Stimulated activated CD8-positive, alpha-beta memory T cell treated with anti-CD3 and anti-CD28 coated beads, Interleukin-4, amount 100 ng/mL, for 24 hours (primary cell): Measurements from ENCODE around the gene DDX47.
A peak's percentile ranks its signal among the peaks of the same experiment; 100 is the strongest.
"Not testable (repeated sequence)": the region's sequence is repeated elsewhere in the genome, so short reads cannot be mapped to it uniquely, and the experiment has no call there.

ENCODE experiments used
- DNase-seq: peaks from one replicate; pipeline ENCODE4 v3.0.0-alpha.2; 2020; ENCODE audit warnings: low read depth

Gene DDX47

GRCh38 chr12:12821975-12822374 is 8.8 kb downstream of the DDX47 start:
- no peak for DNase-seq

GRCh38 chr12:12822886-12823285 is 9.7 kb downstream of the DDX47 start:
- DNase-seq: no peak

- DNase-seq: no peak
These were observed 10.2 kb downstream of the DDX47 start for GRCh38 chr12:12823300-12823699.

GRCh38 chr12:12823811-12824210 is 10.7 kb downstream of the DDX47 start:
- no peak for DNase-seq

- no peak for DNase-seq
These were observed 22.4 kb downstream of the DDX47 start for GRCh38 chr12:12835378-12836146.

- DNase-seq: no peak
These were observed 23.4 kb downstream of the DDX47 start for GRCh38 chr12:12836571-12836970.

- peak; percentile 7 for DNase-seq
These were observed 24.1 kb downstream of the DDX47 start for GRCh38 chr12:12837025-12837812.

- no peak for DNase-seq
These were observed 24.6 kb downstream of the DDX47 start for GRCh38 chr12:12837813-12838153.

- no peak for DNase-seq
These were observed 25.9 kb downstream of the DDX47 start for GRCh38 chr12:12839003-12839395.

- not testable (repeated sequence) for DNase-seq
These were observed 26.3 kb downstream of the DDX47 start for GRCh38 chr12:12839439-12839838.

- DNase-seq: no peak
These were observed 26.9 kb downstream of the DDX47 start for GRCh38 chr12:12839873-12840579.

GRCh38 chr12:12840580-12840899 is 27.4 kb downstream of the DDX47 start:
- no peak for DNase-seq

- not testable (repeated sequence) for DNase-seq
These were observed 28.3 kb downstream of the DDX47 start for GRCh38 chr12:12841428-12841827.

GRCh38 chr12:12845794-12846243 is 32.7 kb downstream of the DDX47 start:
- DNase-seq: no peak

GRCh38 chr12:12846780-12847179 is 33.6 kb downstream of the DDX47 start:
- not testable (repeated sequence) for DNase-seq

GRCh38 chr12:12853435-12853834 is 40.3 kb downstream of the DDX47 start:
- no peak for DNase-seq

GRCh38 chr12:12859690-12860089 is 46.5 kb downstream of the DDX47 start:
- no peak for DNase-seq

GRCh38 chr12:12864243-12864642 is 51.1 kb downstream of the DDX47 start:
- DNase-seq: no peak

GRCh38 chr12:12868477-12869235 is 55.5 kb downstream of the DDX47 start:
- no peak for DNase-seq

GRCh38 chr12:12870465-12870864 is 57.3 kb downstream of the DDX47 start:
- DNase-seq: no peak

GRCh38 chr12:12871587-12872138 is 58.5 kb downstream of the DDX47 start:
- no peak for DNase-seq
